Caki2 (cell line): ENCODE results near the gene GABRA1. TPM values are rescaled to one million over a fixed set of nuclear protein-coding genes. Genes with fewer than 3 reads are reported as not detected.

Experiments used
- DNase-seq: peaks from one replicate; pipeline ENCODE4 v3.0.0-alpha.2; 2015; ENCODE audit warnings: low read depth
- in situ Hi-C: cut with HindIII; loops from 2 replicates; pipeline ENCODE4 v1.10.0; 2016; ENCODE audit warnings: low sequenced_read_pairs, low pct_unique_long_range_greater_than_20kb, mixed read lengths
- total RNA-seq: library from RNA; depleted of rRNA; stranded (reverse); fragments of >200 nt; shearing (Covaris generic); gene quantifications from 2 replicates; pipeline ENCODE4 v1.2.3, GENCODE V29; 2014; ENCODE audit warnings: low replicate concordance; rRNA removed

The GABRA1 gene
- total RNA-seq, 1 experiment from 2014 or later = not detected

- no peak for DNase-seq
- in situ Hi-C loops = no loop called here
Observed at GRCh38 chr5:161944974-161945373, 97.1 kb downstream of the GABRA1 start.

DNA sequence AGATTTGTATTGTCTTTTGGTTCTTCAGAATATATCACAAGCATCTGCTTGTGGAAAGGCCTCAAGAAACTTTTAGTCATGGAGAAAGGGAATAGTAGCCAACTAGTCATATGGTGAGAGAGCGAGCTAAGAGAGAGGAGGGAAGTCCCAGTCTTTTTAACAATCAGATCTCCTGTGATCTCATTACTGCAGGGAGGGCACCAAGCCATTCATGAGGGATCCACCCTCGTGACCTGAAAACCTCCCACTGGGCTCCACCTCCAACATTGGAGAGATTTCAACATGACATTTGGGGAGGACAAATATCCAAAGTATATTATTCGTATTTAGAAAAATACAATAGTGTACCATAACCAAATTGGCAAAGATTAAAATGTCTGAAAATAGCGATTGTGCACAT, 99.0 kb downstream of the GABRA1 start:
- no peak for DNase-seq
- in situ Hi-C loops = no loop called here

Other genes with a start within 250 kb of the GABRA1 start
- gene GABRA6, start 162.4 kb upstream of the GABRA1 start, total RNA-seq = not detected in 2 replicates
- gene GABRG2, start 219.7 kb downstream of the GABRA1 start, total RNA-seq = not detected in 2 replicates